SK-N-SH (cell line): ENCODE measurements around the gene TRMT1L. TPM values are rescaled to one million over a fixed set of nuclear protein-coding genes. Genes with fewer than 3 reads are reported as not detected.

Source experiments
- CTCF ChIA-PET: fragments of 300-600, 350-600 bp; formaldehyde crosslinking; extraction: SDS; loops from one replicate; lab custom pipeline; 2021; lab: Yijun Ruan, JAX
- POLR2A ChIA-PET: fragments of 350-600 bp; sonication (Branson Sonifier 250); formaldehyde crosslinking; extraction: SDS; loops from one replicate; lab custom pipeline; 2020; ENCODE audit warnings: antibody characterized with exemption, inconsistent platforms; lab: Yijun Ruan, JAX
- DNase-seq: peaks from one replicate; pipeline ENCODE4 v3.0.0; 2012
- H2AFZ ChIP-seq: fragments of 200-600 bp; sonication (generic); 2 replicates; pipeline ENCODE4 v1.8.1; 2016; ENCODE audit warnings: antibody characterized with exemption, mild to moderate bottlenecking, low read depth
- H3F3A ChIP-seq: fragments of 200-600 bp; sonication (generic); replicated peaks from 2 replicates; pipeline ENCODE3; 2016; ENCODE audit warnings: antibody characterized with exemption, mild to moderate bottlenecking; ENCODE audit not compliant: insufficient read depth
- H3K27ac ChIP-seq, 2 experiments: fragments of 200-500 bp in 1 of 2; fragments of 200-600 bp in 1 of 2; sonication (Bioruptor generic) in 1 of 2; sonication (generic), shearing (Covaris generic) in 1 of 2; 2 replicates each; pipeline versions ENCODE4 v1.5.1 to v1.6.1; 2014 to 2016; ENCODE audit warnings: low read depth in 2 of 2, inconsistent platforms in 1 of 2, low read length in 1 of 2, mild to moderate bottlenecking in 1 of 2, mixed read lengths in 1 of 2
- H3K27me3 ChIP-seq: fragments of 200-600 bp; sonication (generic), shearing (Covaris generic); 2 replicates; pipeline ENCODE4 v1.6.1; 2016; ENCODE audit warnings: mixed run types; ENCODE audit not compliant: insufficient read depth
- H3K36me3 ChIP-seq, 2 experiments: fragments of 200-500 bp in 1 of 2; fragments of 200-600 bp in 1 of 2; sonication (Bioruptor generic) in 1 of 2; sonication (generic) in 1 of 2; replicated peaks in 1 of 2; 2 replicates each; pipeline versions ENCODE3 to v1.5.1; 2014 to 2016; ENCODE audit warnings: low read length in 1 of 2, mild to moderate bottlenecking in 1 of 2; ENCODE audit not compliant: insufficient read depth in 2 of 2, control insufficient read depth in 1 of 2
- H3K4me1 ChIP-seq, 2 experiments: fragments of 200-500 bp in 1 of 2; fragments of 200-600 bp in 1 of 2; sonication (Bioruptor generic) in 1 of 2; sonication (generic), shearing (Covaris generic) in 1 of 2; 2 replicates each; pipeline versions ENCODE4 v1.5.1 to v1.6.1; 2014 to 2016; ENCODE audit warnings: low read depth in 1 of 2, low read length in 1 of 2, mixed run types in 1 of 2; ENCODE audit not compliant: insufficient read depth in 2 of 2, control insufficient read depth in 1 of 2
- H3K4me2 ChIP-seq: fragments of 200-600 bp; sonication (generic), shearing (Covaris generic); 2 replicates; pipeline ENCODE4 v1.6.1; 2017; ENCODE audit warnings: mixed run types
- H3K4me3 ChIP-seq, 2 experiments: fragments of 200-500 bp in 1 of 2; fragments of 200-600 bp in 1 of 2; sonication (Bioruptor generic) in 1 of 2; sonication (generic), shearing (Covaris generic) in 1 of 2; 2 replicates each; pipeline versions ENCODE4 v1.5.1 to v1.8.1; 2014 to 2016; ENCODE audit warnings: low read depth in 2 of 2, inconsistent platforms in 1 of 2, low read length in 1 of 2, mild to moderate bottlenecking in 1 of 2, mixed read lengths in 1 of 2, moderate library complexity in 1 of 2
- H3K79me2 ChIP-seq: fragments of 200-600 bp; sonication (generic); 2 replicates; pipeline ENCODE4 v1.8.1; 2017; ENCODE audit warnings: mild to moderate bottlenecking; ENCODE audit not compliant: insufficient read depth
- H3K9ac ChIP-seq: fragments of 200-600 bp; sonication (generic); 2 replicates; pipeline ENCODE4 v1.6.1; 2017; ENCODE audit warnings: mixed run types
- H3K9me2 ChIP-seq: fragments of 200-600 bp; sonication (generic); 2 replicates; pipeline ENCODE4 v1.6.1; 2017; ENCODE audit warnings: mixed run types
- H3K9me3 ChIP-seq: fragments of 200-600 bp; sonication (generic); 2 replicates; pipeline ENCODE4 v1.6.1; 2017; ENCODE audit warnings: mixed run types, mild to moderate bottlenecking, moderate library complexity
- H4K20me1 ChIP-seq: fragments of 200-600 bp; sonication (generic); 2 replicates; pipeline ENCODE4 v1.6.1; 2017; ENCODE audit warnings: mild to moderate bottlenecking, mixed run types; ENCODE audit not compliant: insufficient read depth
- CHD2 ChIP-seq: fragments of 150-350 bp; IDR thresholded peaks from 2 replicates; pipeline ENCODE4 v1.6.1; 2018; ENCODE audit warnings: low read length; ENCODE audit not compliant: partially characterized antibody
- EP300 ChIP-seq, 2 experiments: IDR thresholded peaks; 2 replicates each; pipeline versions ENCODE4 v1.4.0 to v1.6.1; 2012; ENCODE audit warnings: borderline replicate concordance in 1 of 2, low read depth in 1 of 2, low read length in 1 of 2
- EZH2phosphoT487 ChIP-seq: fragments of 200-600 bp; sonication (generic); IDR thresholded peaks from 2 replicates; pipeline ENCODE4 v1.6.1; 2017; ENCODE audit warnings: low read depth, mixed run types, mild to moderate bottlenecking, antibody characterized with exemption, moderate library complexity, borderline replicate concordance
- FOSL2 ChIP-seq: IDR thresholded peaks from 2 replicates; pipeline ENCODE4 v1.4.0; 2012; ENCODE audit warnings: low read depth, mild to moderate bottlenecking, moderate library complexity, borderline replicate concordance
- FOXM1 ChIP-seq: IDR thresholded peaks from 2 replicates; pipeline ENCODE4 v1.4.0; 2012; ENCODE audit warnings: low read depth, mild to moderate bottlenecking
- GABPA ChIP-seq: IDR thresholded peaks from 2 replicates; pipeline ENCODE4 v1.4.0; 2012; ENCODE audit warnings: low read depth, mild to moderate bottlenecking
- GATA2 ChIP-seq: sonication (generic); formaldehyde crosslinking; IDR thresholded peaks from 2 replicates; pipeline ENCODE4 v1.5.0; 2020; ENCODE audit warnings: mild to moderate bottlenecking, missing genetic modification reagents
- MXI1 ChIP-seq: IDR thresholded peaks from 2 replicates; pipeline ENCODE4 v1.6.1; 2012; ENCODE audit warnings: mild to moderate bottlenecking, low read depth, low read length, improper control_type of control experiment
- NFIC ChIP-seq: IDR thresholded peaks from 2 replicates; pipeline ENCODE4 v1.4.0; 2012; ENCODE audit warnings: borderline replicate concordance
- NRF1 ChIP-seq: IDR thresholded peaks from 2 replicates; pipeline ENCODE4 v1.6.1; 2012; ENCODE audit warnings: low read depth, mild to moderate bottlenecking, low read length
- POLR2AphosphoS5 ChIP-seq: IDR thresholded peaks from 2 replicates; pipeline ENCODE4 v1.6.1; 2012; ENCODE audit warnings: low read depth, low read length
- RAD21 ChIP-seq: IDR thresholded peaks from 2 replicates; pipeline ENCODE4 v1.6.1; 2012; ENCODE audit warnings: mild to moderate bottlenecking, low read length
- RCOR1 ChIP-seq: fragments of 150-350 bp; IDR thresholded peaks from 2 replicates; pipeline ENCODE4 v1.6.1; 2017; ENCODE audit warnings: antibody characterized with exemption, low read length
- RFX5 ChIP-seq: IDR thresholded peaks from 2 replicates; pipeline ENCODE4 v1.6.1; 2012; ENCODE audit warnings: mild to moderate bottlenecking, improper control_type of control experiment, low read length
- RXRA ChIP-seq: IDR thresholded peaks from 2 replicates; pipeline ENCODE4 v1.4.0; 2012; ENCODE audit warnings: low read depth, mild to moderate bottlenecking, borderline replicate concordance
- SIN3A ChIP-seq: IDR thresholded peaks from 2 replicates; pipeline ENCODE4 v1.6.1; 2012; ENCODE audit warnings: low read depth, mild to moderate bottlenecking, low read length, moderate library complexity, borderline replicate concordance
- SMC3 ChIP-seq: IDR thresholded peaks from 2 replicates; pipeline ENCODE4 v1.6.1; 2012; ENCODE audit warnings: low read depth, low read length, improper control_type of control experiment
- TAF1 ChIP-seq: IDR thresholded peaks from 2 replicates; pipeline ENCODE4 v1.6.1; 2012; ENCODE audit warnings: low read depth, mild to moderate bottlenecking, low read length, moderate library complexity, borderline replicate concordance
- TCF12 ChIP-seq: IDR thresholded peaks from 2 replicates; pipeline ENCODE4 v1.4.0; 2012
- USF2 ChIP-seq: fragments of 150-350 bp; IDR thresholded peaks from 2 replicates; pipeline ENCODE4 v1.6.1; 2017; ENCODE audit warnings: antibody characterized with exemption, low read length, low read depth, borderline replicate concordance
- WGBS: methylation state at CpG from one replicate; pipeline ENCODE4 v1.1.6; 2017; ENCODE audit warnings: low lambda C conversion rate; 5-methylcytosine and 5-hydroxymethylcytosine counted together
- polyA plus RNA-seq, 3 experiments: library from polyadenylated mRNA; depleted of rRNA; stranded (reverse); fragments of >200 nt; gene quantifications; 2 replicates each; pipeline ENCODE4 v1.2.3, GENCODE V29; 2012
- TF ChIP-seq, protein P1 (sequence below): fragments of 150-350 bp; IDR thresholded peaks from 2 replicates; pipeline ENCODE4 v1.6.1; 2016; ENCODE audit warnings: mild to moderate bottlenecking, low read depth, low read length

TRMT1L gene
- polyA plus RNA-seq, 1 of the 3 experiments (the other 2 are of a cell fraction), result 12.2 TPM

DNA sequence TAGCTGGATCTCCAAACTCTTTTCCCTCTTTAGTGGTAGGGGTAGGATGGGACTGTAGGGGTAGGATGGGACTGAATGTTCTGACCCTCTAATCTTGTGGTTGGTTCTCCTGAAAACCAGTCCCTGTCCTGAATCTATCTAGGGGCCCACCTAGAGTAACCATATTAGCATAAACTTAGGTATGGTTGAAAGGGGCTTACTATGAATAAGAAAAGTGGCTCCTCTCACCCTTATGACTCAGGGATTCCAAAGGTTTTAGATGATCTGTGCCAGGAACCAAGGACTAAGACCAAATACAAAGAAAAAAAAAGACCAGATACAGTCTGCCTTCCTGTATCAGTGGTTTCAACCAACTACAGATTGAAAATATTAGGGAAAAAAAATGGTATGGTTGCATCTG is 82.4 kb downstream of the TRMT1L start:
- Histone ChIP-seq H3K27ac (no peak overlapping the region), H4K20me1 (peaks cover 2% of the 10 kb centered on the region; the same call in 1 of the 2 replicates)
- no peak for TF ChIP-seq TAF1
- no peak for TF ChIP-seq EZH2phosphoT487
- 0 out of 2 replicates have a peak, but pooled peaks have one; percentile 26 for TF ChIP-seq NFIC
- TF ChIP-seq FOSL2, result peak; percentile 23; the same call in 1 of the 2 replicates

GRCh38 chr1:185073725-185074124 is 83.0 kb downstream of the TRMT1L start:
- Histone ChIP-seq H2AFZ (no peak overlapping the region), H3K9ac (no peak overlapping the region), H3F3A (no peaks in the 10 kb centered on the region), H3K36me3 (peaks cover 0 to 3% of the 10 kb centered on the region in 2 experiments), H3K4me2 (no peak overlapping the region), H3K9me2 (no peaks in the 10 kb centered on the region), H3K27me3 (no peaks in the 10 kb centered on the region), H3K9me3 (no peaks in the 10 kb centered on the region), H3K27ac (no peak overlapping the region), H3K4me3 (no peak overlapping the region), H3K4me1 (no peaks in the 10 kb centered on the region; a peak in 3 of 4 replicates), H3K79me2 (peaks cover 96% of the 10 kb centered on the region), H4K20me1 (peaks cover 2% of the 10 kb centered on the region; the same call in 1 of the 2 replicates)
- 91% methylated on average over 2 of the region's 2 CpGs for WGBS
- POLR2A ChIA-PET, result interaction anchor here (0.6 kb wide), 1 partner anchor 274 kb away, joined by 3 read pairs; no protein-coding TSS in a partner anchor
- TF ChIP-seq POLR2AphosphoS5 (no peak), SIN3A (no peak), NRF1 (no peak), RXRA (no peak), CHD2 (no peak), USF2 (no peak), FOXM1 (no peak), GABPA (no peak), SMC3 (no peak), TCF12 (no peak; the same call in 1 of the 2 replicates), RFX5 (no peak), RAD21 (no peak), EP300 (IDR thresholded peaks at IDR 0.05; ENCODE audit: borderline replicate concordance in 1 of 2, low read depth in 1 of 2, low read length in 1 of 2) (no peak), RCOR1 (no peak), GATA2 (CRISPR knock-in tag) (no peak), EZH2phosphoT487 (no peak), MXI1 (no peak)
- TF ChIP-seq, protein P1, sequence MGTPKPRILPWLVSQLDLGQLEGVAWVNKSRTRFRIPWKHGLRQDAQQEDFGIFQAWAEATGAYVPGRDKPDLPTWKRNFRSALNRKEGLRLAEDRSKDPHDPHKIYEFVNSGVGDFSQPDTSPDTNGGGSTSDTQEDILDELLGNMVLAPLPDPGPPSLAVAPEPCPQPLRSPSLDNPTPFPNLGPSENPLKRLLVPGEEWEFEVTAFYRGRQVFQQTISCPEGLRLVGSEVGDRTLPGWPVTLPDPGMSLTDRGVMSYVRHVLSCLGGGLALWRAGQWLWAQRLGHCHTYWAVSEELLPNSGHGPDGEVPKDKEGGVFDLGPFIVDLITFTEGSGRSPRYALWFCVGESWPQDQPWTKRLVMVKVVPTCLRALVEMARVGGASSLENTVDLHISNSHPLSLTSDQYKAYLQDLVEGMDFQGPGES, result no peak
- no peak for DNase-seq
- CTCF ChIA-PET, result no interaction called here

More for the DNA sequence above, 82.4 kb downstream of the TRMT1L start:
- H3K4me3 ChIP-seq, result no peak overlapping the region
- DNase-seq, result no peak
- no peaks in the 10 kb centered on the region; a peak in 2 of 4 replicates for H3K4me1 ChIP-seq
- H3K79me2 ChIP-seq, result peaks cover 98% of the 10 kb centered on the region
- H2AFZ ChIP-seq, result no peak overlapping the region
- H3K9me3 ChIP-seq, result no peaks in the 10 kb centered on the region
- no peak overlapping the region for H3K9ac ChIP-seq
- ChIA-PET CTCF (no interaction called here), POLR2A (no interaction called here)
- no peak overlapping the region for H3K4me2 ChIP-seq
- H3K9me2 ChIP-seq, result no peaks in the 10 kb centered on the region
- H3K36me3 ChIP-seq, result peaks cover 0 to 3% of the 10 kb centered on the region in 2 experiments
- H3F3A ChIP-seq, result no peaks in the 10 kb centered on the region
- H3K27me3 ChIP-seq, result no peaks in the 10 kb centered on the region
